GM12891 (cell line): ENCODE measurements around the gene RHOBTB1.

Experiments used
- DNase-seq: peaks from one replicate; pipeline ENCODE4 v3.0.0; 2011; ENCODE audit warnings: low spot score; ENCODE audit not compliant: insufficient read length
- FAIRE-seq: peaks from 2 replicates; lab custom pipeline; 2011; peaks lifted over from hg19 to GRCh38; lab: Jason Lieb, UNC
- PAX5 ChIP-seq: IDR thresholded peaks from 2 replicates; pipeline ENCODE4 v1.6.1; 2011; ENCODE audit warnings: low read length, moderate library complexity, mild to moderate bottlenecking; ENCODE audit not compliant: insufficient read depth, severe bottlenecking
- POLR2A ChIP-seq: IDR thresholded peaks from 2 replicates; pipeline ENCODE4 v1.6.1; 2011; ENCODE audit warnings: low read depth, low read length, control low read depth
- POLR2AphosphoS5 ChIP-seq: IDR thresholded peaks from 2 replicates; pipeline ENCODE4 v1.6.1; 2011; ENCODE audit warnings: low read depth, low read length, control low read depth
- POU2F2 ChIP-seq: IDR thresholded peaks from 2 replicates; pipeline ENCODE4 v1.6.1; 2011; ENCODE audit warnings: low read depth, mild to moderate bottlenecking, control low read depth, low read length, moderate library complexity
- SPI1 ChIP-seq: IDR thresholded peaks from 2 replicates; pipeline ENCODE4 v1.6.1; 2011; ENCODE audit warnings: low read depth, low read length, control low read depth
- TAF1 ChIP-seq: IDR thresholded peaks from 2 replicates; pipeline ENCODE4 v1.6.1; 2011; ENCODE audit warnings: low read depth, low read length, control low read depth

The RHOBTB1 gene

DNA sequence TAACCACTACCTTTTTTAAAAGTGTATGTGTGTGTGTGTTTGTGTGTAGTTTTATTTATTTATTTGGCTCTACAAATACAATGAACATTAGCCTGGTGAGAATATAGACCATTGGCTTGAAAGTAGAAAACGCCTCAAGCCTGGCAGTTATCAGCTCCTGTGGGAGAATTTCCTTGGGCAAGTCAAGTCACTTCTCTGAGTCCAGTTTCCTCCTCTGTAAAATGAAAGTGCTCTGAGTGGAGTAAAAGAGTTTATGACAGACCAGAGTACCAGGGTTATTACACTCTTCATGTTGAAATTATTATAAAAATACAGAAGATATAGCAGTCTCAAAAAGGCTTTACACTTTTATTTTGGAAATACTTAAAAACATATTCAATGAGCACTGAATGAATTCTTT lies 10.1 kb upstream of the RHOBTB1 start:
- no peak for DNase-seq
- FAIRE-seq = no peak
- TF ChIP-seq POLR2A = no peak
- no peak for TF ChIP-seq TAF1
- TF ChIP-seq POU2F2 = no peak
- TF ChIP-seq POLR2AphosphoS5 = no peak
- TF ChIP-seq PAX5 = no peak
- TF ChIP-seq SPI1 = no peak

DNA sequence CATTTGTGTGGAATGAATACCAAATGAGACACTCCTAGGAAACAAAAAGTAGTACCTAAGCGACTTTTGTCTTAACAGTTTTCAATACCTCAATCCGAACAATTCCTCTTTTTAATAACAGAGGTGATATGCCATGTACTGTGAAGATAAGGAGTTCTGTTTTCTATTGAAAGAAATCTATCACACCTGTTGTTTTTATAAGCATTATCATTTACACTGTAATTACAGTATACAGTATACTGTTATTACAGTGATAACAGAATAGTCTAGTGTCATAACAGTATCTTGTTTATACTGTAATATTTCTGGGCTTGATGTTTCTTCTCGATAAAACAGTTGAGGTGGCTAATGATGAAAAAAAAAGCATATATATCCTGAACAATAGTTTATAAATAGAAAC lies 9.4 kb upstream of the RHOBTB1 start:
- TF ChIP-seq POU2F2 (no peak), TAF1 (no peak), POLR2A (no peak), SPI1 (no peak), POLR2AphosphoS5 (no peak), PAX5 (no peak)
- DNase-seq (no peak), FAIRE-seq (no peak)

DNA sequence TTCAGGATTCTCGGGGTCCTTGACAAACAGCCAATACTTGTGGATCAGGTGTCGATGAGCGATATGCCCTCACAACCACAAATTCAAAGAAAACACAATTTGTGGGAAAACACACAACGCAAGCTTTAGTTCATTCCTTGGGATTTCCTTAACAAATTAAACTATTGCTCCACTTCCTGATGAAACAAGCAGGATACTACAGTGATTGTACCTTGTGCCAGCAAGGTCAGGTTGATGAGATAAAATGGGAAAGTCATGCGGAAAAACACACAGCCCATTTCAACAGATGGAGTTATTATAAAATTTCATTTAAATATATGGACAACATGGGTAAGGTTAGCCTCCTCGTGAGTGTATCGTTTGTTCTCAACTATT lies 8.8 kb upstream of the RHOBTB1 start:
- TF ChIP-seq SPI1 = no peak
- TF ChIP-seq POU2F2 = no peak
- TF ChIP-seq POLR2A = no peak
- no peak for TF ChIP-seq POLR2AphosphoS5
- TF ChIP-seq TAF1 = no peak
- no peak for TF ChIP-seq PAX5
- DNase-seq (no peak), FAIRE-seq (no peak)

DNA sequence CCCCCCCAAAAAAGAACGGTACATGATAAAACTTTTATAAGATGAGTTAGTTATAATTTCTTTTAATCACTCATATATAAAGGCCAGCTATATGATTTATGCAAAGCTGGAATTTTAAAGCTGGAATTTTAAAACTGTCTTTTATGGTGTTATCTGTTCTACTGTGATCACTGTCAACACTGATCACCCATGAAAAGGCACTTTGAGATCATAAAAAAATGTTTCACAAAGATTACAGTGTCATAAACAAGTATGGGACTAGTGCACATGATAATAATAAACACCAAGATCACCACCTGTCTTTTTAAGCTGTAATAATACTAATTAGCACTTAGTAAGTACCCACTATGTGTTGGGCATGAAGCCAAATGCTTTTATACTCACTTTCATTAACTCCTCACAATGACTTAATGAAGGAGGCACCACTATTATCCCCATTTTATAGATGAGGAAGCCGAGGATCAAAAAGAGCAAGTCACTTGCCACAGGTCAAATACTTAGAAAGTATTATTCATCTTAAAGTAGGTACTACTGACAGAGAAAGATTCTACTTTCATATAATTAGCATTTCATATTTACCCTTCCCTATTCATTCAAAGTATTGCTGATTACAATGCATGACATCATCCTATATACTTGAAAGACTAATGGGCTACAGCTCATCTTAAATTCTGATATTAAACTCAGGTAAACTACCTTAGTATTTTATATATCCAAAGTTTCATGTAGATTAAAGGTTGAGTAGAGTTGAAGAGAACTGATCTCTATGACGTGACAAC lies 8.3 kb upstream of the RHOBTB1 start:
- FAIRE-seq (no peak), DNase-seq (no peak)
- no peak for TF ChIP-seq TAF1
- TF ChIP-seq POLR2AphosphoS5 = no peak
- TF ChIP-seq PAX5 = no peak
- no peak for TF ChIP-seq POLR2A

DNA sequence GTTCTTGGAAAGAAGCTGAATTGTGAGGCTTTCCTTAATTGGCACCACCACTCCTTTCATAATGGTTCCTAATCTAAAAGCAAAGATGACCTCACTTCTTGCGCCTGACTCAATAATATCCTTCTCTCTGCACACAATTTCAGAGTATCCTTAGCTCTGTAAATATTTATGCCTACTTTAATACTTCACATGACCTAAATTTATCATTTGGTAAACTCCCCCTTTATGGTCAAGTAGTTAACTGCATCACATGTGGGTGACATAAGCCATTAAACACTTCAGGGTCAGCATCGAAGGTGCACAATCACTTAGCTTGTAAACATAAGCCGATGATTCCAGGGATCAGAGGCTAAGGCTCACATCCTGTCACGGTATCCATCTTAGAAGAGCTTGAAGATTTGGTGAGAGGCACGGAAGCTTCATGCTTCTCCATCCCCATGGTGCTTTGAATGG lies 7.3 kb upstream of the RHOBTB1 start:
- no peak for TF ChIP-seq POLR2AphosphoS5
- TF ChIP-seq POLR2A = no peak
- no peak for TF ChIP-seq PAX5
- no peak for TF ChIP-seq SPI1
- TF ChIP-seq TAF1 = no peak
- no peak for TF ChIP-seq POU2F2
- FAIRE-seq (no peak), DNase-seq (no peak)

DNA sequence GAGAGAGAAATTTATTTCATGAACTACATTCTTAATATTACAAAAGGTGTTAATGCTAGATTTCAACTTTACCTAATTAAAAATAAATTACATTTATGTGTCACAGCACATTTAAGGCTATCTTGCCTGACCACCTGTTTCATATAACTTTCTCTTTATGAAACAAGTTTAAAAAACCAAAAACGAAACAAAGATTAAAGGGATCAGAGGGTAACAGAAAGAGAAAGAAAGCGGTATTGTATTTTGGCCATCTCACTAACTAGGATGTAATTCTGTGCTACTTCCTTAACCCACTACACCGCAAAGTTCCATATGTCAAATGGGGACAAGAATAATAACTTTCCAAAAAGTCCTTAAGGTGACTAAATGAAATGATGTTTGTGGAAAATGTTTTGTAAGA lies 6.3 kb upstream of the RHOBTB1 start:
- TF ChIP-seq POLR2A (no peak), TAF1 (no peak), PAX5 (no peak), POU2F2 (no peak), POLR2AphosphoS5 (no peak), SPI1 (no peak)
- FAIRE-seq (no peak), DNase-seq (no peak)

DNA sequence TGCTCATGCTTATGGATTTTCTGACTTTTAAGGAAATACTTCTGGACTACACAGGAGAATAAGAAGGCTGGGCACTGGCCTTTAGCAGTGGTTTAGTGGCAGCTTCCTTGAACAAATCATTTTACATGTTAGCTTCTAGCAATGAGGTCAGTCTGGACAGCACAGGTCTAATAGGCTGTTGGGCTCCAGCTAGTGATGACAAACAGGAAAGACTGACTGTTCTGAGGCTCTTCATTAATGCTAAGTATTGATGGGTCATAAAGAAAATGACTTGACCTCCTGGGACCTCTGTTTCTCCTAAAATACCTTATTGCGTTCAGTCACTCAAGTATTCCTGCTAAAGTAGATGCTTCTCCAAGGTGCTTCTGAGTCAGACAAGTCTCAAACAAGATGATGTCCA lies 4.9 kb upstream of the RHOBTB1 start:
- TF ChIP-seq POU2F2 (no peak), TAF1 (no peak), POLR2A (no peak), PAX5 (no peak), POLR2AphosphoS5 (no peak)
- FAIRE-seq (no peak), DNase-seq (no peak)

DNA sequence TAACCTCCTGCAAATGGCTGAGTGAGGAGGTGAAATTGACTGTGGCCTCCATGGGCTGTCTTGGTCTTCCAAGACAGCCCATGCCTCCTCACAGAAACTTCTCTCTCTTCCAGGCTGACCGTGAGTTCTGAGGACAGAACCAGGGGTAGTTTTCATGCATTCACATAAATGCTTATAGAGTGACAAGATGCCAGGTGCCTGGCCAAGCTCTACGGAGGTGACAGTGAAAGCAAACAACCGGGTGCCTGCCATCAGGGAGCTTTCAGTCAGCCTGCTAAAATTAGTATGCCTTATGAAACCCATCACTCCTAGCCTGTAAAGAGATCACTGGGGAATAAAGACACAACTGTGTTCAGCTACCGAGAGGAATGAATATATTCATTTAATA lies 919 bp upstream of the RHOBTB1 start:
- FAIRE-seq (no peak), DNase-seq (no peak)
- no peak for TF ChIP-seq SPI1
- TF ChIP-seq POLR2AphosphoS5 = no peak
- no peak for TF ChIP-seq TAF1
- no peak for TF ChIP-seq PAX5
- TF ChIP-seq POU2F2 = no peak

DNA sequence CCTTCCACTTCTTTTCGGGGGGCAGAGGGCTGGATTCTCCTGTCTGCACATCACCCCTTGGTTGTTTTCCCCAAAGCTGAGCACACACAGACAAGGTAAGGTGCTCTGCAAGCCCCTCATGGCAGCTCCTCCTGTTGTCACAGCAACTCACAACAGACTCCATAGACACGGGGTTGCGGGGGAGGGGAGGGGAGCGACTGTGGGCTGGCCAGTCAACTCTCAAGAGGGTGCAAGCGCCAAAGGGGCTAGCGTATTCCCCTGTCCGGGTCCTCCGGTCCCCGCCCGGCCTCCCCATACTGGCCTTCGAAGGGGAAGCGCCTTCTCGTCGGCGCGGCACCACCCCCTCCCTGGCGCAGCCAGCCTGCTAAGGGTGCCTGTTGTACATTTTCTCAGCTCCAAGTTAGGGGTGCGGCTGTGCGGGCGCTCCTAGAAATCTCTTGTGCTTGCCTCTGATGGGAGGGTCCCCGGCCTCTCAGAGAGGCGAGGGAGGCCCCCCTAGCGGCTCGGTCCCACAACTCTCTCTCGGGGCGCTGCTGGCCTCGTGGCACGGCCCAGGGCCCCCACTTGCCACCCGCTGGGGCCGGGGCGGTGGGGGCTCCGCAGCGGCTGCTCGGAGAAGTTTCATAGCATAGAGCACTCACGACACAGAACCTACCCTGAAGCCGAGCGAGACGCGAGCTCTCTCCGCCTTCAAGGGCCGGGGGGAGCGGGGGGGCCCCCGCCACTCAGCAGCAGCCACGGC lies 498 bp downstream of the RHOBTB1 start:
- no peak for FAIRE-seq
- TF ChIP-seq TAF1 (no peak), POLR2A (no peak), POLR2AphosphoS5 (no peak), SPI1 (no peak), PAX5 (no peak), POU2F2 (no peak)
- peak; percentile 8 for DNase-seq

DNA sequence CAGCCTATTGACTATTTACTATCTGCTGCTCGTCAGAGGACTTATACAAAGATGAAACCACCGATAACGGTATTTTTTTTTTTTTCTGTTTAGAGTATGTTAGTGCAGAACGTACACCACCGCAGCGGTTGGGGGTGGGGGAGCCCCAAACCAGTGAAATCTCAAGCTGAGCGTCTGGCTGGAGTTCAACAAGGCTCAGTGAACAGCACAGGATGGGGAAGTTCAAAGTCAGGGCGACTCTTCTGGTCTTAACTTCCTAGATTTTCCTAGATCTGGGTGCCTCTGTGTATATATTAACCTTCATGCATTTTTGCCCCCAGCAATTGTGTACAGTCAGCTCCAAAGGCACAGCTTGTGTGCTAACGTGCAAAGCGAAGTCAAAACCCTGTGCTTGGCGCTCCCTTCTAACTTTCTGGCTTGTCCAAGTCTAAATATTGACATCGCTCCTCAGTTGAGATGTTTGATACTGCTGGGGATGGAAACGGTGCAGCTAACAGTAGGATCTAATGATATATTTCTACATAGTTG lies 1.1 kb downstream of the RHOBTB1 start:
- FAIRE-seq = no peak
- TF ChIP-seq POU2F2 (no peak), TAF1 (no peak), POLR2AphosphoS5 (no peak), POLR2A (no peak), SPI1 (no peak), PAX5 (no peak)
- DNase-seq = no peak
